GM20000 (cell line): Measurements from ENCODE around the gene NKX3-2.

ENCODE experiments used
- DNase-seq: peaks from one replicate; pipeline ENCODE4 v3.0.0; 2012; ENCODE audit warnings: low spot score
- TF ChIP-seq, protein P1 (sequence below): IDR thresholded peaks from 2 replicates; pipeline ENCODE4 v1.5.1; 2012; ENCODE audit warnings: mild to moderate bottlenecking, control low read depth; ENCODE audit errors: extremely low read depth, missing control alignments

NKX3-2 gene

DNA sequence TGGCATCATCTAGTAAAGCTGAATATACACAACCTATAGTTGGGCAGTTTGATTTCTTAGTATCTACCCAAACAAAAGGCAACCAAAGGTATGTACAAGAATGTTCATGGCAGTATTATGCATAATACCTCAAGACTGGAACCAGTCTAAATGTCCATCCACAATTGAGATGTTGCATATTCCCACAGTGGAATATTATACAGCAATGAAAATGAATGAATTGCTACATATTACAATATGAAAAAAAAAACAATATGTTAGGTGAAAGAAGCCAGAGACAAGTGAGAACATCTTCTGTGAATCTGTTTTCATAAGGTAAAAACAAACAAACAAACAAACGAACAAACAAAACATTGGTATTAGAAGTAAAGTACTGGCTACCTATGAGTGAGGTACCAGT lies 48.6 kb downstream of the NKX3-2 start:
- no peak for DNase-seq
- TF ChIP-seq, protein P1, sequence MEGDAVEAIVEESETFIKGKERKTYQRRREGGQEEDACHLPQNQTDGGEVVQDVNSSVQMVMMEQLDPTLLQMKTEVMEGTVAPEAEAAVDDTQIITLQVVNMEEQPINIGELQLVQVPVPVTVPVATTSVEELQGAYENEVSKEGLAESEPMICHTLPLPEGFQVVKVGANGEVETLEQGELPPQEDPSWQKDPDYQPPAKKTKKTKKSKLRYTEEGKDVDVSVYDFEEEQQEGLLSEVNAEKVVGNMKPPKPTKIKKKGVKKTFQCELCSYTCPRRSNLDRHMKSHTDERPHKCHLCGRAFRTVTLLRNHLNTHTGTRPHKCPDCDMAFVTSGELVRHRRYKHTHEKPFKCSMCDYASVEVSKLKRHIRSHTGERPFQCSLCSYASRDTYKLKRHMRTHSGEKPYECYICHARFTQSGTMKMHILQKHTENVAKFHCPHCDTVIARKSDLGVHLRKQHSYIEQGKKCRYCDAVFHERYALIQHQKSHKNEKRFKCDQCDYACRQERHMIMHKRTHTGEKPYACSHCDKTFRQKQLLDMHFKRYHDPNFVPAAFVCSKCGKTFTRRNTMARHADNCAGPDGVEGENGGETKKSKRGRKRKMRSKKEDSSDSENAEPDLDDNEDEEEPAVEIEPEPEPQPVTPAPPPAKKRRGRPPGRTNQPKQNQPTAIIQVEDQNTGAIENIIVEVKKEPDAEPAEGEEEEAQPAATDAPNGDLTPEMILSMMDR = no peak

DNA sequence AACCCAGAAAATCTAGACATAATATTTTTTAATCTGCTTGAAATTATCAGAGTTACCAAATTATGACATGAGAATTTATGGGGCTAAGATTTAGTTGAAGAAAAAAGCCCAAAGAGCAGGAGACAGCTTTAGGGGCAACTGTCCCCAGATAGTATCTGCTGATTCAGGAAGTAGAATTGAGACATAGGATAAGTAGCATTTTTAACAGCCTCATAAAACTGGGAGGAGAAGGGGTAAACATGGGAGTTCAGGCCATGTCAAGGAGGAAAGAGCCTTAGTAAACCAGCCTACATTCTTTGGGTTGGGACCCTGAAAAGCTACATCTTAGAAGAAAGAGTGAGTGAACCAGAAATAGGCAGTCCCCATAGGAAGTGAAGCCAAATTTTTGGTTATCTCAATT lies 50.5 kb downstream of the NKX3-2 start:
- DNase-seq = no peak
- TF ChIP-seq, protein P1 = no peak

DNA sequence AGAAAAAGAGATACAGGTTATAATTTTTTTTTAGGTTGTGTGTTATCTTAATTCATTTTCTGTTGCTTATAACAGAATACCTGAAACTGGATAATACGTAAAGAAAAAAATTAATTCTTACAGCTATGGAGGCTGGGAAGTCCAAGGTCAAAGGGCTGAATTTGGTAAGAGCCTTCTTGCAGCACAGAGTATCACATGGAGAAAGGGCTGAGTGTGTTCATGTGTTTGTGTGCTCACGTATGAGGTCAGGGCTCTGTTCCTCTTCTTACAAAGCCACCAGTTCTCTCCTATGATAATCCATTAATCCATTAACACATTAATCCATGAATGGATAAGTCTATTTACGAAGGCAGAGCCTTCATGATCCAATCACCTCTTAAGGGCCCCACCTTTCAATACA lies 51.6 kb downstream of the NKX3-2 start:
- no peak for DNase-seq
- TF ChIP-seq, protein P1 = no peak
